GM18907 (cell line): ENCODE measurements around the gene FN1.

Source experiments
- ATAC-seq: cut with Tn5 transposase; IDR thresholded peaks from one replicate; pipeline ENCODE4 v1.9.1; 2021; ENCODE audit warnings: mild to moderate bottlenecking, moderate library complexity; ENCODE audit not compliant: unreplicated experiment

FN1 gene

DNA sequence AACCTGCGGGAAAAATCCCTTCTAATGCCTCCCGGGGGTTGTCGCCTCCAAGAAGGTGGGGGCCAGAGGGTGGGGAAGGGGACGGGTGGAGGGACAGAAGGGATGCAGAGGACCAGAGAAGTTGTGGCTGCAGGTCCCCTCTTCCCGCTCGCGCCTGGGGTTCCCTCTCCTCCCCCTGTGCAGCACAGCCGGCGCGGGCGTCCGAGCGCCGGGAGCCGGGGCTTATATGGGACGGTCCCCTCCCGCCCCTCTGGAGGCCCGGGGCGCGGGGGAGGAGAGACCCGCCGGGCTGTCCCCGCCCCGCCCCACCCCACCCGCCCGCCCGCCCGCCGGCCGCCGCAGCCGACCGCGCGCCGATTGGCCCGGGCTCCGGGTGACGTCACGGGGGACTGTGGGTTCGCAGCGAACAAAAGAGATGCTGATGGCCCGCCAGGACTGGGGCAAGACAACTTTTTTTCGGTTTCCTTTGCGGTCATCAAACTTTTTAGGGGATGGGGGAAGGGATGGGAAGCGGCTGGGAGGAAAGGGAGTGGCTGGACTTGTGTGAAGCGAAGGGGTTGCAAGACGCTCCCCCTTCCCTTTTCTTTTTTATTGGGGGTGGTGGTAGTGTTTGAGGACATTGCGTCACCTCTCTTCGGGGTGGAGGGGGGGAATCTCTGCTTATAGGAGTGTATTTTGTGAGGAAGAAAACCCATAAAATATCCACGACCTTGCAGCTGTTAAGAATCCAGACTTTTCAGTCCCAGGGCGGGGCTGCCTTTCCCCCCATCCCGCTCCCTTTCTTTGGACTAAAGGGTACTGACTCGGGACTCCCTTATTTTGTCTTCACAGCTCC is at the start of gene FN1:
TSS of gene FN1 (minus strand) at position 199 of the 835 bp plus-strand sequence. CDS start 266 bp downstream, outside the sequence.
- ATAC-seq = peak; percentile 86

DNA sequence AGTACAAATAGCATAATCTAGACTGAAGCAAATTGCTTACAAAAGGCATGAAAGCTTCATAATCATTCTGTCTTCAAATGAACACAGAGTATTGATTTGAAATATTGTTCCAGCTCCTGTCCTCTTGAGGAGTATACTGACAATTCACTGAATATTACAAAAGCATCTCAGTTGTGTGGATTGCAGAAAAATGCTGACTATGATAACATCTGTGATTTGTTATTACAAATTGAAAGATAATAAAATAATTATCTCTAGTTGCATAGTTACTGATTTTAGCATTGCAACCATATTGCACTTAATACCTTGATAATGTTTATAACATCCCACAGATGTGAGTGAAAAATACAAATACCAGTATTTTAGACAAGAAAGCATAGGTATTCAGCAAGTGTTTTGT is 49.2 kb upstream of the FN1 start:
- no peak for ATAC-seq

DNA sequence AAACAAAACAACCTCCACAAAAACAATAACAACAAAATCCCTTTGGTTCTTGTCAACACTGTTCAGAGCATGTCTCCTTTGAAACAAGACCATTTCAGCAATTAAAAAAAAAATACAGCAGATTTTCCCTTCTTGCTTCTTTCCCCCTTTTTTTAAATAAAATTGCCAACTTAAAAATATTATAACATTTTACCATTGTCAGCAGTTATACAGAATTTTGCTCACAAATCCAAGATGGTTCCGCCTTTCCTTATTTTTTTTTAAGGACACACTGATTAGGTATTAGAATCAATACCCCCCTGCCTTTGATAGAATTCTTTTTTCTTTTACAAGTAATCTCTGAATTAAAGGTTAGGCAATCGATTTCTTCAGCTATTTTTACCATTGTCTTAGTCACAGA is 48.7 kb upstream of the FN1 start:
- ATAC-seq = no peak

DNA sequence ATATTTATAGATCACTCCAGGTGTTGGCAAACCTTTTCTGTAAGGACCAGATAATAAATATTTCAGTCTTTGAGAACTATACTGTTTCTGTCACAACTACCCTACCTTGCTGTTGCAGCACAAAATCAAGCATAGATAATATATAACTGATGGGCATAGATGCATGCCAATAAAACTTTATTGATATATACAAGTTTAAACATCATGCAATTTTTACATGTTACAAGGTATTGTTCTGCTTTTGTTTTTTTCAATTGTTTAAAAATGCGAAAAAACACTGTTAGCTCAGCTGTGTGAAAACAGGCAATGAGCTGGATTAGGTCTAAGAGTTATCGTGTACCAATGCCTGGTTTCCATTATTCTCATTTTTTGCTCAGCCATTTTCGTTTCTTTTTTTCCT is 47.6 kb upstream of the FN1 start:
- ATAC-seq = no peak

DNA sequence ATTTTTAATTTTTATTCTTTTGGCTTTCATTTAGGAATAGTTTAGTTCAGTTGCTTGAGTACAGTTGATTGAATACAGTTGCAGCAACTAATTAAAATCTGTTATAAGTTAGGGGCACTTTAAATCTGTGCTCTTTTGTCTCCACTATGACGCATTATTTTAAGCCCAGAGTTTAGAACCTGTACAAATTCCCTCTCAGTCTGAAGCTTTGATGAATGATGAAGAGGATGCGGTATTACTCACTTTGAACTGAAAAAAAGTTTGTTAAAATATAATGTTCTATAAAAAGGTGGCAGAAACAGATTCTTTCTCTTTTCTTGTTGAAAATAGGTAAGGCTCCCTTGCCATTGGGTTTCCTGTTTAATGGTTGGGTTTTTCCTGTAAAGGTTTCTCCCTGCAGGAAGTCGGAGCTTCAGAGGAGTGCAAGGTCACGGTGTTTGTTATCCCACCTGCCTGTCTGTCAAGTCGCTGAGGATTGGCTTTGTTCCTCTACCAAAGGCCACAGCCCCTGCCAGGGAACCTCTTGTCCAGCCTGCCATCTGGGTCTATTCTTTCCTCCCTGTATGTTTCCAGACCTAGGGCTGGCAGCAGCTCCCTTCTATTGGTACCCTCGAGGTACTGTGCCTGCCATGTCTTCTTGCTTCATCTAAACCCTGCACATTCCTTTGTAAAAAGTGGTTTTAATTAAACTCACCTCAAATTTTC is 43.8 kb upstream of the FN1 start:
- no peak for ATAC-seq

DNA sequence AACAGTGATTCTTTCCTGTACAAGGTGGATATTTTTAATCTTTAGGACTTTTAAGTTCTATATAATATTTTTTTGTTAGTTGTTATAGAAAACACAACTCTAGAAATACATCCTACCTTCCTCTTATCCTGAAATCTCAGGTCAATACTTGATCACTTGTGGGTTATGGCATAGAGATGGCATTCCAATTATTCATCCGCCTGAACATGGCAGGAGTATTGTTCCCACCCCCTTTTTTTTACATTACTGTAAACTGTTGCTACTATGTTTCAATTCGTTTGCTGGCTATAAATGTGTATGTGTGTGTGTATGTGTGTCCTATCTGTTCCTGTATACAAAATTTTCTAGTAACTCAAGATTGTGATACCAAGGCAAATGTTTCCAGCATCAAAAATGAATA is 43.3 kb upstream of the FN1 start:
- no peak for ATAC-seq

DNA sequence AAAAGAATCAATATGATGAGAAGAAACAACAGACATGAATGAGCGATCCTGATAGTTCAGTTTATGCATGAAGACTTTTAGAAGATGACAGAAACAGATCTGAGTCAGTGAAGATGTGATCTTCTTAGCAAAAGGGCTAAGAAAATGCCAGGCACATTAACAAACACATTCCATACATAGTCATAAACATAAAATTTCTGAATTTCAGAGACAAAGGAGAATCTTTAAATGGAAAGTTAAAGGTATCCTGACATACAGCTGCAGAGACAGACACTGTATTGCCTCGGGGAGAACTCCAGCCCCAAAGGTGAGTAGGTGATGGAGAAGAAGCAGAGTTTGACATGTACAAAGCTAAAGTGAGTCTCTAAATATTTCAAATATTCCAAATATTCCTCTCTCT is 40.6 kb upstream of the FN1 start:
- ATAC-seq = no peak

DNA sequence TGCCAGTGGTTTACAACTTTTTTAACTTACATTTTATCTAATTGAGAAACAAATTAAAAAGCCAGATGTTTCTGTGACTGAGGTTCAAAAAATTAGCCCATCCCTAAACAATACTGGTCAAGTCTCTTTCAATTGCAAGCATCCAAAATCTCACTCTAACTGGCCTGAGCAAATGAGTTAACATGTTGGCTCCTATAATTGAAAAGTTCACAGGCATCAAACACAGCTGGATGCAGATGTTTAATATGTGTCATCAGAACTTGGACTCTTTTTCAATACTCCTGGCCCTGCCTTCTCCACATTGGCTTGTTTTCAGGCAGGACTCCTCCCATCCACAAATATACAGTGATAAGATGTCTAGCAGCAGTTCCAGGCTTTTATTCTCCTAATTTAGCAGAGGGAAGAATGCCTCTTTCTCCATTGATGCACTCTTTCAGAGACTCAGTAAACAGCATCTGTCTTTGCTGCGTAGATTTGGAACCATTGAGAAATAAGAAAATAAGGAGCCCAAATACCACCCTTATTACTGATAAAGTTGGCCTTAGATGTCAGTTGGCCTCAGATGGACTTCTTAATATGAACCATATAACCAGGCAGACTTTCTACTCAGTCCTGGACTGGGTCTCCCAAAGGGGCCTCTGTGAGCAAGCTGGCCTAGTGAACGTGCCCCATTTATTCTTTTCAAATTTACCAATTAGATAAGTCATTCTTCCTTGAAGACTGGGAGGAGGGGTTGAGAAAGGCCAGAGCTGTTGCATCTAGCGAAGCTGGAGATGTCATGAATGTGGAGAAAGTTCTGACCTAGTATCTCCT is 30.4 kb upstream of the FN1 start:
- no peak for ATAC-seq

DNA sequence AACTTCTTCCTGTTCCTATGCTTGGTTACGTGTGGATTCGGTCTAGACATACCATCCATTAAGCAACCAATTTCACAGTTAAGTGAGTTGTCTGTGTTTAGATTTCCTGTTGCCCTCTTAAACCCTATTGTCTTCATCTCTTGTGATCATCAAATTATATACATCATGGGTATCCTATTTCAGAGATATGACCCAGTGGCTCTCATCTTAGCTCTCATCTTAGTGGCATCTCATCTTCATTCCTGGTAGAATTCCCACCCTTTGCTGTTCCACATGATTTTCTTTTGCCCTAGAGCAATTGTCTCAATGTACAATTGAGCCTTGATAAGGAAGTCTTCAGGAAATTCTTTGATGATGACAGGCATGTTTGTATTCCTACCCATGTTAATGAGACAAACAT is 29.4 kb upstream of the FN1 start:
- ATAC-seq = no peak

DNA sequence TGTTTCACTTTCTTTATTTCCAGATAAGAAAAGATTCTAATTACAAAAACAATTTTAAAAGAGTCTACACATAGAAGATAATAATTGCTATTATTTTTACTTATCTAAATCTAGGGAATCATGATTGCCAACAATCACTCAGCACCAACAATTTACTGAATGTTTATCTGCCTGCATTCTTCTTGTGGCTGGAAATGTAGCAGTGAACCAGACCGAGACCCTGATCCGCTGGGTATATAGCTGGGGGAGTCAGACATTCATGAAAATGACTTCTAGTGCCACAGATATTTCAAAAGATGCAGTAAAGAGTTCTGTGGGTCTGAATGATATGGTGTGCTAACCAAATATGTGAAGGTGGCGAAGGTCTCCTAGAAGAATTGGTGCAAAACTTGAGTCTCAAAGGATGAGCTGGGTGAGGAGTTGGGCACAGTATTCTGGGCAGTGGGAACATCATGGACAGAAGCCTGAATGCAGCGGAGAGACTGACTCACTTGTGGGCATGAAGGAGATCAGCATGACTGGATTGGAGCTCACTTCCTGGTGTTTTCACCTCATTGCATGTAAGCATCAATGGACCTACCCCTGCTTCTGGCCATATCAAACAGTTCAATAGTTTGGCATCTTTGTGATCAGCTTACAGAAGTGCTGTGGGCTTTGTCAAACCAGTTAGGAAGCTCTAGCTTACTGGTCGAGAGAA is 26.1 kb upstream of the FN1 start:
- no peak for ATAC-seq

DNA sequence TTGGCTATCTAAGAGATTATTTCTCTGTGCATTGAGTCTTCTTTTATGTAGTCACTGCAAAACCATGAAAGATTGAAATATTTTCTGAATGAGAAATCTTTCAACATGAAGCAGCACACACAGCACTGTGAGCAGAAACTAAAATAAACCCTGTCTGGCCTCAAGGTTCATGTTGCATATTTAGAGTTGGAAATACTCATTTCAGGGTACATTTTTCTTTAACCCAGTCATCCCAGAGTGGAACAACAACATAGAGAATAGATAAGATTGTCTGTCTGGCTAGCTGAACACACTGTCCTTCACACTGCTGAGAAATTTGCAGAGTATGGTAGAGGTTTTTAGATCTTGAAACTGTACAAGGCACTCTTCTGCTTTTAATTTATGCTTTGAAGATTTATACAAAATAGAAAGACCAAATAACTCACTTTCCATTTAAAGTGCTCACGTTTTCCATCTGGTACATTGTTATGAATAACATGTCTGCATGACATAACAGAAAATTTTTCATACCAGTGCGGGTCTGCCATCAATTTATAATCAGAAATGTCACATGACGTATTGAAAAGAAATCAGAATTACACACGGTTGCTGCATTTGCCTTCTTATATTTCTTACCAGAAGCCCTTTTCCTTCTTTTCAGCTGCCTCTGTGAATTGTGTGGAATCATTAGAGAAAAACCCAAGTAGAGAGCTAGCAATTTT is 25.0 kb upstream of the FN1 start:
- ATAC-seq = no peak

DNA sequence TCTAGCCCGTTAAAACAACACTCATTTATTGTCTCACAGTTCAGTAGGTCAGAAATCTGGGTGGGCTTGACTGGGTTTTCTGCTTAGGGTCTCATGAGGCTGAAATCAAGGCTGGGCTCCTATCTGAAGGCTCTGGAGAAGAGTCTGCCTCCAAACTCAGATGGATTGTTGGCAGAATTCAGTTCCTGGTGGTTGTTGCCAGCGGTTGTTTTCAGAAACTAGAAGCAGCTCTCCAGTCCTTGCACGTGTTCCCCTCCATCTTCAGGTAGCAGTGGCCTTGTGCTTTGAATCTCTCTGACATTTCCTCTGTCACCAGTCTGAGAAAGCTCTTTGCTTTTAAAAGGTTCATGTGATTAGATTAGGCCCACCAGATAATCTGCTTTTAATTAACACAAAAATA is 20.1 kb upstream of the FN1 start:
- ATAC-seq = no peak

DNA sequence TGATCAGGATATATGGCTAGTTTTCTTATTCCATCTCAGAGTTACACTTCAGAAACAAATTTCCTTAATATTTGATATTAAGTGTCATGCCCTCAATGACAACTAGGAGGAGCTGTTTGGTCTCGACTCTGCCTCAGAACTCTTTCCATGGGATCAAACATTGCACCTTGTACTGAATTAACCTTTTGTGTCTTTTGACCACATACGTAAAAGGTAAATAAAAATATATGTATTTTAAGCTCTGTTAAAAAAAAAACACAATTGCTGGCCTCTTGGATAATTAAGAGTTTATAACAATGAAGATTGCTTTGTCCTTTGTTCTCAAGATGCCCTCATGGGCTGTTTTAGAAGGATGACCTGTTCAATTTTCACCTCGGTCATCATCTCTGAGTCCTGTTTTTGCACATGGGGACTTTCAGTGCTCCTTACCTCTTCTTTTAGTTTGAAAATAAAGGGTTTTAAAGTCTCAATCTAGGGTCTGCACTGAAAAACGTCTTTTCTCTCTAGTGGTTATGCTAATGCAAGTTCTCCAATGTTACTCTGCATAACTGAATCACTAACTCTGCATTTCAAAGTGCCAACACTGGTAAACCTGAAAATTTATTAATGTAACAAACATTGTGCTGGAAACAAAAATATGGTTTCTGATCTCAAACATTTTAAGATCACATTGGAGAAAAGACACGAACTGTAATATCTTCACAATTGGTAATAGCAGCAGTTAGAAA is 18.8 kb upstream of the FN1 start:
- peak; percentile 71 for ATAC-seq

DNA sequence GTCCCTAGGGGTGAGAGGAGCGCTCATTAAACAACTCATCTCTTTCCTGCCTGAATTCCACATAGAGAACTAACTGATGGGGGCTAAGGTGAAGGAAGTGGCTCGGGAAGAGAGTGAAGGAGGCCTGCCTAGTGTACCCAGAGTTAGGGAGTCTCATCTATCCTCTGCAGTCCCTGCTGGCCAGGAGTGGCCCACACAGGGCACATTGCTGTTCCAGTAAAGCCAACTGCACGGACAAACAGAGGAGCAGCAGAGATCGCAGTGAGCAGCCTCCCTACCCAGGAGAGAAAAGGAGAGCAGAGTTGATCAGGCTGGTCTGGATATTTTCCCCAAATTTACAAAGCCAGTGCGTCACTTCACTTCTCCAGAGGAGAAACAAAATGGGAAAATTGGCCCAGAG is 16.9 kb upstream of the FN1 start:
- no peak for ATAC-seq

DNA sequence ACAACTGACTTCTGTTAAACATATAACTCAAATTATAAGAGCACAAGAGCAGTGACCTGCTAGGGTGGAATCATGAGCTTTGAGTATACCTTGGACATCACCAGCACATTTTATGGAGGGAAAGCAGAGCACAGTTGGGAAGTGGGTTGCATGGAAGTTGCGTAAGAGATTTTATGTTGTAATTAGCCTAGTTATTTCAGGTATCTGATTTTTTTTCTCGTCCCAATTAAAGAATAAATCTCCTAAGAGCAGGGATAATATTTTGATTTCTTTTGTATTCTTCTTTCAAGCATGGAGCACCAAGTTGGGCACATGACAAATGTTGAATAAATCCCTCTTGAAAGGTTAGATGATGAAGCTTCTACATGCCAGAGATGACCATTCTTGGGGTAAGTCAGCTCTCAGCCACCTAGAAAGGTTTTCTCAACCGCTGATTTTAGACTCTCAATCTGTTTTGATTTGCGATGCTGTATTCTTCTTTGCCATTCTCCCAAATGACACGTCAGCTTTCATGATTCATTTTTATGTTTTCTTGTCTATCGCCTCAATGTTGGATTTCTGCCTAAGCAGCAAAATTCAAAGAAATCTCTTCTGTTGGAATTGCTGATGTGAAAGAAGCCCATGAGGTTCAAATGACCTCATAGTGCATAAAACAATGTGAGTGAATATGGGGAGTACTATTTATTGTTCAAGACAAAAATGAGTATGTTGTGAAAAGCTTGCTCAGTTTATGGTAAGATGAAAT is 15.3 kb upstream of the FN1 start:
- ATAC-seq = no peak

DNA sequence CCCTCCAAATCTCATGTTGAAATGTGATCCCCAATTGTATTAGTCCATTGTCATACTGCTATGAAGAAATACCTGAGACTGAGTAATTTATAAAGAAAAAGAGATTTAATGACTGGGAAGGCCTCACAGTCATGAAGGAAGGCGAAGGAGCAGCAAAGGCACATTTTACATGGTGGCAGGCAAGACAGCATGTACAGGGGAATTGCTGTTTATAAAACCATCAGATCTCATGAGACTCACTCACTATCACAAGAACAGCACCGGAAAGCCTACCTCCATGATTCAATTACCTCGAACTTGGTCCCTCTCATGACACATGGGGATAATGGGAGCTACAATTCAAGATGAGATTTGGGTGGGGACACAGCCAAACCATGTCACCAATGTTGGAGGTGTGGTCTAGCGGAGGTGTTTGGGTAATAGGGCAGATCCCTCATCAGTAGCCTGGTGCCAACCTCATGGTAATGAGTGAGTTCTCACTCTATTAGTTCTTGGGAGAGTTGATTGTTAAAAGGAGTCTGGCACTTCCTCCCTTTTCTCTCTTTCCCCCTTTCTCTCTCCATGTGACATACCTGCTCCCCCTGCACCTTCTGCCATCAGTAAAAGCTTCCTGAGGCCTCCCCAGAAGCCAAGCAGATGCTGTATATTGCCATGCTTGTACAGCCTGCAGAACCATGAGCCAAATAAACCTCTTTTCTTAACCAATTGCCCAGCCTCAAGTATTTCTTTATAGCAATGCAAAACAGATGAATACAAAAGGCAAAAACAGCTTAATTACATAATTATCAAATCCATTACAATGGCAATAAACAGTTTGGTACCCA is 14.5 kb upstream of the FN1 start:
- no peak for ATAC-seq

DNA sequence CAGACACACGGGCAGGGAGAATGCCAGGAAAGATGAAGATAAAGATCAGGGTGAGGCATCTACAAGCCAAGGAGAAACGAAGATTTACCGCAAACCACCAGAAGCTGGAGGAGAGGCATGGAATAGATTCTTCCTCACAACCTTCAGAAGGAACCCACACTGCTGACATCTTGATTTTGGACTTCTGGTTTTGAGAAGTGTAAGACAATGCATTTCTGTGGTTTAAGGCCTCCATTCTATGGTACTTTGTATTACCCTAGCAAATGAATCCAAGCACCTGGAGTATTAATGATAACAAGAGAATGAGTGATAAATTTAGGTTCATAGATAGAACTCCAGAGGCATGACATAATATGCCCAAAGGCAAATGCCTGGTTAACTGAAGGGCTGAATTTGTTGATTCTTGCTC is 11.8 kb upstream of the FN1 start:
- no peak for ATAC-seq

DNA sequence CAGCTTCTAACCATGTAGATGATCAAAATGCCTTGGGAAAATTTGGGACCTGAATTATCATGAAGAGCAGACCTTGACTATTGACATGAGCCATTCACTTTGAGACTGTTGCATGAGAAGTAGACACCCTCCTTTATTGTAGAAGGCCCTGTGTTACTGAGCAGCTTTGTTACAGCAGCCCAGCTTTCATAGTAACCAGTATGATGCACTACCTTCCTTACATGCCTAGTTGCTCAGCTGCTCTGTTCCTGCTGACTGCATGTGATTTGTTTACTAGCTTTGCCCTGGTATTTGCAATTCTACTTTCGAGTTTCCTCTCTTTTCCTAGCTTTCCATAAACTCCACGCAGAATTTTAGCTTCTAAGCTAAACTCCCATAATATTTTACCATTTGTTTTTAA is 11.2 kb upstream of the FN1 start:
- ATAC-seq = no peak
